ENCODE data around the gene ANO5. TPM values are rescaled to one million over a fixed set of nuclear protein-coding genes. Genes with fewer than 3 reads are reported as not detected.

The ANO5 gene
- total and polyA plus RNA-seq, 2 of the 4 experiments (the other 2 are of a cell fraction), result not detected

DNA sequence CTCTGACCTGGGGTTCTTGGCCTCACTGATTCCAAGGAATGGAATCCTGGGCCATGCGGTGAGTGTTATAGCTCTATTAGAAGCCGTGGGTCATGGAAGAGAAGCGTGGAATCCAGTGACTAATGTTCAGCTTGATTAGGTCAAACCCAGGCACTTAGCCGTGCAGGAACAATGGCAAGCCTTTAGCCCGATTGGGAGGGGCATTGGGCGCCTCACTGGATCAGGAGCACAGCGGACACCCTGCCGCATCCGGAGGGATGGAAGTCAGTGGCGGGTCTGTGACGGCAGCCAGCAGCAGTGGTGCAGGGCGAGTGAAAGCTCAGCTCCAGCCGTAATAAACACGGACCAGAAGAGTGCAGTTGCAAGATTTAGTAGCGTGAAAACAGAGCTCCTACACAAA is 124.8 kb downstream of the ANO5 start:
- no peak for TF ChIP-seq SMC3 (IDR thresholded peaks at IDR 0.05; ENCODE audit: low read depth, low read length)
- TF ChIP-seq, protein P1, sequence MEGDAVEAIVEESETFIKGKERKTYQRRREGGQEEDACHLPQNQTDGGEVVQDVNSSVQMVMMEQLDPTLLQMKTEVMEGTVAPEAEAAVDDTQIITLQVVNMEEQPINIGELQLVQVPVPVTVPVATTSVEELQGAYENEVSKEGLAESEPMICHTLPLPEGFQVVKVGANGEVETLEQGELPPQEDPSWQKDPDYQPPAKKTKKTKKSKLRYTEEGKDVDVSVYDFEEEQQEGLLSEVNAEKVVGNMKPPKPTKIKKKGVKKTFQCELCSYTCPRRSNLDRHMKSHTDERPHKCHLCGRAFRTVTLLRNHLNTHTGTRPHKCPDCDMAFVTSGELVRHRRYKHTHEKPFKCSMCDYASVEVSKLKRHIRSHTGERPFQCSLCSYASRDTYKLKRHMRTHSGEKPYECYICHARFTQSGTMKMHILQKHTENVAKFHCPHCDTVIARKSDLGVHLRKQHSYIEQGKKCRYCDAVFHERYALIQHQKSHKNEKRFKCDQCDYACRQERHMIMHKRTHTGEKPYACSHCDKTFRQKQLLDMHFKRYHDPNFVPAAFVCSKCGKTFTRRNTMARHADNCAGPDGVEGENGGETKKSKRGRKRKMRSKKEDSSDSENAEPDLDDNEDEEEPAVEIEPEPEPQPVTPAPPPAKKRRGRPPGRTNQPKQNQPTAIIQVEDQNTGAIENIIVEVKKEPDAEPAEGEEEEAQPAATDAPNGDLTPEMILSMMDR (conservative IDR thresholded peaks at IDR 0.05; ENCODE audit: low read depth, low read length), result no peak
- no peak for TF ChIP-seq MXI1 (IDR thresholded peaks at IDR 0.05; ENCODE audit: borderline replicate concordance, low read depth, low read length)
- no peak for TF ChIP-seq RAD21 (IDR thresholded peaks at IDR 0.05; ENCODE audit: low read length)
- TF ChIP-seq BHLHE40 (IDR thresholded peaks at IDR 0.05; ENCODE audit: low read depth, low read length), result no peak
- no peak for TF ChIP-seq MAZ (IDR thresholded peaks at IDR 0.05; ENCODE audit: borderline replicate concordance, low read depth, low read length)
- no peak for TF ChIP-seq RFX5 (IDR thresholded peaks at IDR 0.05; ENCODE audit: low read depth, low read length)
- TF ChIP-seq CEBPB (IDR thresholded peaks at IDR 0.05; ENCODE audit: low read depth, low read length), result no peak
- TF ChIP-seq MAFK (IDR thresholded peaks at IDR 0.05; ENCODE audit: low read depth, low read length), result no peak
- TF ChIP-seq FOS (IDR thresholded peaks at IDR 0.05; ENCODE audit: low read depth, low read length), result no peak
- no TSS peak for BruUV-seq (replicated peaks)
- no peaks in the 10 kb centered on the region for H3K79me1 ChIP-seq (ENCODE audit: low read depth in 1 of 2, low read length in 2 of 2)
- no peak overlapping the region for H3K9ac ChIP-seq (ENCODE audit: low read depth, low read length)
- H3K18ac ChIP-seq (ENCODE audit: low read depth, low read length), result no peak overlapping the region
- no peak overlapping the region for H4K5ac ChIP-seq (ENCODE audit: low read depth, low read length)
- no peaks in the 10 kb centered on the region for H3K9me3 ChIP-seq (ENCODE audit: control insufficient read depth, insufficient read depth, low read length)
- no peaks in the 10 kb centered on the region for H4K20me1 ChIP-seq (ENCODE audit: insufficient read depth, low read length)
- H3K4me1 ChIP-seq (ENCODE audit: control insufficient read depth, insufficient read depth, low read length), result no peaks in the 10 kb centered on the region
- dilution Hi-C loops (cut with HindIII; ENCODE audit: low sequenced_read_pairs, unreplicated experiment), result no loop called here
- in situ Hi-C loops (cut with MboI; ENCODE audit: low sequenced_read_pairs), result no loop called here
- ChIA-PET POLR2A (ENCODE audit: unreplicated experiment) (no interaction called here), CTCF (no interaction called here)
- no peak overlapping the region for H2BK20ac ChIP-seq (ENCODE audit: low read depth, low read length)
- no peak overlapping the region for H2BK120ac ChIP-seq (ENCODE audit: low read depth, low read length)
- H4K91ac ChIP-seq (ENCODE audit: insufficient read depth, low read depth, low read length), result no peak overlapping the region
- intact Hi-C loops (cut with micrococcal nuclease), result no loop called here
- no peak overlapping the region for H2AK5ac ChIP-seq (ENCODE audit: low read depth, low read length)
- H3K9me1 ChIP-seq (ENCODE audit: insufficient read depth, low read length), result no peaks in the 10 kb centered on the region
- WGBS, 2 experiments (ENCODE audit: extremely low coverage in 2 of 2, insufficient read length in 1 of 2), result 54% methylated on average over 6 of the region's 15 CpGs; no CpG with 5 or more reads in 1 of the 2 experiments
- H3K14ac ChIP-seq (replicated peaks; ENCODE audit: low read depth, low read length), result no peak overlapping the region
- H2BK5ac ChIP-seq (ENCODE audit: low read depth, low read length, poor library complexity, severe bottlenecking), result no peak overlapping the region
- no peak overlapping the region for H2BK15ac ChIP-seq (ENCODE audit: low read depth, low read length)
- ATAC-seq (ENCODE audit: low read depth) (no peak), DNase-seq (no peak)
- no peak overlapping the region for H3K4ac ChIP-seq (ENCODE audit: low read depth, low read length)
- H3K27ac ChIP-seq (ENCODE audit: insufficient read depth, low read length), result no peak overlapping the region
- no peak overlapping the region for H3K4me3 ChIP-seq (ENCODE audit: insufficient read depth, low read depth, low read length)
- no peaks in the 10 kb centered on the region for H3K27me3 ChIP-seq (ENCODE audit: control insufficient read depth, insufficient read depth, low read length)
- no peak overlapping the region for H3K23ac ChIP-seq (ENCODE audit: low read depth, low read length)
- no peak overlapping the region for H2AFZ ChIP-seq (replicated peaks; ENCODE audit: low read length, poor library complexity)
- H4K8ac ChIP-seq (ENCODE audit: low read depth in 2 of 2, low read length in 2 of 2), result no peak overlapping the region
- no peak overlapping the region for H3K56ac ChIP-seq (ENCODE audit: extremely low read depth, insufficient read depth, low read length)
- no peak overlapping the region for H3K4me2 ChIP-seq (ENCODE audit: low read depth, low read length)
- no peaks in the 10 kb centered on the region for H3K36me3 ChIP-seq (ENCODE audit: control insufficient read depth, insufficient read depth, low read length)
- no peak overlapping the region for H2AK9ac ChIP-seq (replicated peaks; ENCODE audit: low read depth, low read length, poor library complexity)

Data from IMR-90 (cell line).